OCI-LY7 (cell line): ENCODE measurements around the gene CPNE4. TPM values are rescaled to one million over a fixed set of nuclear protein-coding genes. Genes with fewer than 3 reads are reported as not detected.

Experiments
- BruUV-seq: library from RNA; stranded (reverse); fragments of 400-500 nt; replicated peaks from 2 replicates; lab custom pipeline; 2021; lab: Mats Ljungman, UMichigan
- CTCF ChIA-PET: fragments of 300-600 bp; sonication (Branson Sonifier 250); formaldehyde crosslinking; loops from one replicate; lab custom pipeline; 2022; ENCODE audit warnings: antibody characterized with exemption; ENCODE audit not compliant: unreplicated experiment; lab: Charles Lee
- POLR2A ChIA-PET: fragments of 300-600 bp; sonication (Branson Sonifier 250); formaldehyde crosslinking; loops from one replicate; lab custom pipeline; 2022; ENCODE audit warnings: antibody characterized with exemption; lab: Charles Lee
- DNase-seq: peaks from one replicate; pipeline ENCODE4 v3.0.0-alpha.2; 2015; ENCODE audit warnings: low spot score
- H2AFZ ChIP-seq: fragments of 200-600 bp; sonication (generic), shearing (Covaris generic); 2 replicates; pipeline ENCODE4 v1.6.1; 2014; ENCODE audit warnings: mild to moderate bottlenecking, antibody characterized with exemption, low read length, moderate library complexity
- H3K27ac ChIP-seq: fragments of 200-600 bp; sonication (generic); 2 replicates; pipeline ENCODE4 v1.5.1; 2014; ENCODE audit warnings: mixed run types, low read depth, mild to moderate bottlenecking, moderate library complexity, low read length, inconsistent platforms; ENCODE audit not compliant: poor library complexity, severe bottlenecking
- H3K36me3 ChIP-seq: fragments of 200-600 bp; sonication (generic); 2 replicates; pipeline ENCODE4 v1.6.1; 2014; ENCODE audit warnings: mild to moderate bottlenecking, antibody characterized with exemption, low read length, moderate library complexity, mixed read lengths; ENCODE audit not compliant: insufficient read depth
- H3K4me1 ChIP-seq: fragments of 200-600 bp; sonication (generic); 2 replicates; pipeline ENCODE4 v1.5.1; 2014; ENCODE audit warnings: mild to moderate bottlenecking, low read length; ENCODE audit not compliant: insufficient read depth, poor library complexity, severe bottlenecking
- H3K4me2 ChIP-seq: fragments of 200-600 bp; sonication (generic); 2 replicates; pipeline ENCODE4 v1.6.1; 2014; ENCODE audit warnings: mild to moderate bottlenecking, low read length
- H3K4me3 ChIP-seq: fragments of 200-600 bp; sonication (generic); 2 replicates; pipeline ENCODE4 v1.5.1; 2014; ENCODE audit warnings: mild to moderate bottlenecking, low read depth, low read length; ENCODE audit not compliant: poor library complexity, severe bottlenecking
- H3K79me2 ChIP-seq: fragments of 200-600 bp; sonication (generic); 2 replicates; pipeline ENCODE4 v1.6.1; 2016; ENCODE audit warnings: low read depth, mild to moderate bottlenecking, low read length, moderate library complexity, mixed read lengths; ENCODE audit not compliant: insufficient read depth
- H3K9me2 ChIP-seq: fragments of 200-600 bp; sonication (generic); 2 replicates; pipeline ENCODE4 v1.6.1; 2016; ENCODE audit warnings: mild to moderate bottlenecking, low read length, mixed read lengths; ENCODE audit not compliant: insufficient read depth
- H3K9me3 ChIP-seq: fragments of 200-600 bp; sonication (generic); 2 replicates; pipeline ENCODE4 v1.6.1; 2014; ENCODE audit warnings: mild to moderate bottlenecking, mixed run types, low read length, mixed read lengths
- H4K20me1 ChIP-seq: fragments of 200-600 bp; sonication (generic); 2 replicates; pipeline ENCODE4 v1.6.1; 2014; ENCODE audit warnings: mild to moderate bottlenecking, antibody characterized with exemption, low read length, moderate library complexity, mixed read lengths; ENCODE audit not compliant: insufficient read depth
- EZH2phosphoT487 ChIP-seq: fragments of 200-600 bp; sonication (generic); IDR thresholded peaks from 2 replicates; pipeline ENCODE4 v1.6.1; 2018; ENCODE audit warnings: low read depth, borderline replicate concordance, mild to moderate bottlenecking, mixed run types, antibody characterized with exemption, low read length, moderate library complexity, mixed read lengths
- intact Hi-C: fragments of 100-400 bp; cut with micrococcal nuclease; formaldehyde crosslinking; loops from one replicate; pipeline ENCODE4 v1.10.0; 2022; ENCODE audit not compliant: unreplicated experiment
- total RNA-seq, 2 experiments: library from RNA; depleted of rRNA in 1 of 2; stranded (reverse); fragments of >200 nt in 1 of 2; shearing (Covaris generic) in 1 of 2; gene quantifications; 2 replicates each; pipeline ENCODE4 v1.2.3, GENCODE V29; 2014 to 2022
- TF ChIP-seq, protein P1 (sequence below): fragments of 200-600 bp; sonication (generic); conservative IDR thresholded peaks from 2 replicates; pipeline ENCODE4 v1.5.1; 2014; ENCODE audit warnings: mild to moderate bottlenecking, antibody characterized with exemption, low read length, moderate library complexity, mixed read lengths

Gene CPNE4
- total RNA-seq, 2 experiments from 2014 or later = not detected

DNA sequence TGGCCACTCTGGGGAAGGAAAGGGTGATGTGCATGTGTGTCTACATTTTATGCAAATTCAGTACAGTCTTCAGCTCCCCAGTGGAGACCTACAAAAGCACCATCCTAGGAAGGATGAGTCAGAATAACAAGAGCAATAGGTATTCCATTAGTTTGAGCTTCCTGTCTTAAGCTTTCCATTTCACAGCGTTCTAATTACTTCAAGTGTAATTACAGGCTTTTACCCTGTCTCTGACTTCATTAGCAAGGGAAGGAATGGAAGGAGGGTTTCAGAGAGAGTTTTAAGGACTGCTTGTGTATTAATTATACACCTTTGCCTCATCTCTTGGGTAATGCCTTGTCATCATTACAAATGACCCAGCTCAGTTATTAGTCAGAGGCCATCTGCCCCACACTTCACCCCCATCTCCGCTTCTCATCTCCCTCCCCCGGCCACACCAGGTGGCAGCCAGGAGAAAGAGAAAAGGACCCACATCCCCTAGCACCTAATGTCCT lies 329.2 kb downstream of the CPNE4 start:
- Histone ChIP-seq H3K9me3 (no peaks in the 10 kb centered on the region), H3K36me3 (no peaks in the 10 kb centered on the region), H3K79me2 (no peaks in the 10 kb centered on the region), H3K4me1 (no peaks in the 10 kb centered on the region), H3K9me2 (no peaks in the 10 kb centered on the region), H3K4me3 (no peak overlapping the region), H2AFZ (no peak overlapping the region), H3K4me2 (no peak overlapping the region), H4K20me1 (no peaks in the 10 kb centered on the region), H3K27ac (no peak overlapping the region)
- no peak for DNase-seq
- no TSS peak for BruUV-seq
- TF ChIP-seq, protein P1, sequence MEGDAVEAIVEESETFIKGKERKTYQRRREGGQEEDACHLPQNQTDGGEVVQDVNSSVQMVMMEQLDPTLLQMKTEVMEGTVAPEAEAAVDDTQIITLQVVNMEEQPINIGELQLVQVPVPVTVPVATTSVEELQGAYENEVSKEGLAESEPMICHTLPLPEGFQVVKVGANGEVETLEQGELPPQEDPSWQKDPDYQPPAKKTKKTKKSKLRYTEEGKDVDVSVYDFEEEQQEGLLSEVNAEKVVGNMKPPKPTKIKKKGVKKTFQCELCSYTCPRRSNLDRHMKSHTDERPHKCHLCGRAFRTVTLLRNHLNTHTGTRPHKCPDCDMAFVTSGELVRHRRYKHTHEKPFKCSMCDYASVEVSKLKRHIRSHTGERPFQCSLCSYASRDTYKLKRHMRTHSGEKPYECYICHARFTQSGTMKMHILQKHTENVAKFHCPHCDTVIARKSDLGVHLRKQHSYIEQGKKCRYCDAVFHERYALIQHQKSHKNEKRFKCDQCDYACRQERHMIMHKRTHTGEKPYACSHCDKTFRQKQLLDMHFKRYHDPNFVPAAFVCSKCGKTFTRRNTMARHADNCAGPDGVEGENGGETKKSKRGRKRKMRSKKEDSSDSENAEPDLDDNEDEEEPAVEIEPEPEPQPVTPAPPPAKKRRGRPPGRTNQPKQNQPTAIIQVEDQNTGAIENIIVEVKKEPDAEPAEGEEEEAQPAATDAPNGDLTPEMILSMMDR = no peak
- TF ChIP-seq EZH2phosphoT487 = no peak
- intact Hi-C loops = no loop called here
- POLR2A ChIA-PET = no interaction called here
- CTCF ChIA-PET = no interaction called here

- no peaks in the 10 kb centered on the region for H3K9me2 ChIP-seq
- no peaks in the 10 kb centered on the region for H4K20me1 ChIP-seq
- TF ChIP-seq, protein P1 = no peak
- TF ChIP-seq EZH2phosphoT487 = no peak
- H3K4me2 ChIP-seq = no peak overlapping the region
- H3K4me1 ChIP-seq = no peaks in the 10 kb centered on the region
- DNase-seq = no peak
- H3K36me3 ChIP-seq = no peaks in the 10 kb centered on the region
- no TSS peak for BruUV-seq
- intact Hi-C loops = no loop called here
- ChIA-PET POLR2A (interaction anchor here (0.6 kb wide), 1 partner anchor 13 kb away, joined by 3 read pairs; no protein-coding TSS in a partner anchor), CTCF (no interaction called here)
- H2AFZ ChIP-seq = no peak overlapping the region
- no peaks in the 10 kb centered on the region for H3K79me2 ChIP-seq
- H3K9me3 ChIP-seq = no peaks in the 10 kb centered on the region
- H3K4me3 ChIP-seq = no peak overlapping the region
- no peak overlapping the region for H3K27ac ChIP-seq
These were observed 329.7 kb downstream of the CPNE4 start for GRCh38 chr3:131705099-131705498.

DNA sequence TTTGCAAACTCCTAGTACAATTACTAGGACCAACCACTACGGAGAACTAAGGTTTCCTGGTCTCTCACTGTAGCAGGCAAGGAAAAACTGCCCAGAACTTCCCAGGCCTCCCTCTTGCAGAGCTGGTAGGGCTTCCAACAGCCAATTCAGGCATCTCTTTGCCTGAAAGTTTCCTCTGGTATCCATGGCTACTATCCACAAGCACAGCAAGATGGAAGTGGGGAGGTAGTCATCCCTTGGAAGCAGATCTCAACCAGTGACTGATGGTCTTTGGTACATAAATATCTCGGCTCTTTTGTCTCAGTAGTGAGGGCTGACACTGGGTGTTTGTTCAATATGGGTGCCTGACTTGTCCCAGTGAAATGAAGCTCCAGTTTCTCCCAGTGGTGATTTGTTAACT lies 330.7 kb downstream of the CPNE4 start:
- H3K79me2 ChIP-seq = no peaks in the 10 kb centered on the region
- TF ChIP-seq EZH2phosphoT487 = no peak
- TF ChIP-seq, protein P1 = no peak
- H3K27ac ChIP-seq = no peak overlapping the region
- no peaks in the 10 kb centered on the region for H3K4me1 ChIP-seq
- no peak overlapping the region for H2AFZ ChIP-seq
- no peaks in the 10 kb centered on the region for H3K9me3 ChIP-seq
- H4K20me1 ChIP-seq = no peaks in the 10 kb centered on the region
- no peak overlapping the region for H3K4me2 ChIP-seq
- ChIA-PET POLR2A (no interaction called here), CTCF (no interaction called here)
- no peaks in the 10 kb centered on the region for H3K36me3 ChIP-seq
- H3K9me2 ChIP-seq = no peaks in the 10 kb centered on the region
- no peak for DNase-seq
- intact Hi-C loops = no loop called here
- H3K4me3 ChIP-seq = no peak overlapping the region
- BruUV-seq = no TSS peak
